Measurements from ENCODE around the gene ADD2. TPM values are rescaled to one million over a fixed set of nuclear protein-coding genes. Genes with fewer than 3 reads are reported as not detected.

Gene ADD2
- total and polyA plus RNA-seq, 4 donors: 0.08 to 156 (median 0.16) TPM; not detected in 1

DNA sequence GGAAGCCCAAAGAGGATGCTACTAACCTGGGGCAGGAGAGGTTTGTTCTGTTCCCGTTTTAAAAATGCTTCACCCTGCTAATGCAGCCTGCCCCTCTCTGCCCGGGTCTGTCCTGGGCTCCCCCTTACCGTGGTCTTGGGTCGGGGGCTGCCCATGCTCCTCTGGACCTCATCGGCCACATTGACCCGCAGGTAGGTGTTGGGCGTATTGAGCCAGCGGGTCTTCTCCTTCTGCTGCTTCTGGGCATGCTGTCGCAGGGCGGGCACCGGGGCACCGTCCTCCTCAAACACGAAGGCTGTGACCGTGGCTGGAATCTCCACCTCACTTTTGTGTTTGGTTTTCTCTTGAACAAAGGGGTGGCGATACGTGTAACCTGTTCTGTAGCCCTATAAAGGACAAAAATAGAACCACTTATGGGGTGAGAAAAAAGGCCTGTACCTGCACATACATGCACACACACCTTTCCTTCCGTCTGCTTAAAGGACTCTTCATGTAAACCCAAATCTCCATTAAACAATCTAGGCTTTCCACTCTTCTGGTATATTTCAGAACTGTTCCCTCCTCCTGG is 89.3 kb downstream of the ADD2 start:
- no peak for DNase-seq (ENCODE audit: low spot score)
- Histone ChIP-seq H3K36me3 (ENCODE audit: control insufficient read depth in 4 of 4, insufficient read depth in 3 of 4, low read depth in 1 of 4, low read length in 3 of 4) (no peaks in the 10 kb centered on the region), H3K9me3 (ENCODE audit: control insufficient read depth in 4 of 4, low read length in 3 of 4) (no peaks in the 10 kb centered on the region), H3K9ac (ENCODE audit: low read depth in 1 of 2, low read length in 2 of 2) (no peak overlapping the region), H3K27me3 (ENCODE audit: control insufficient read depth in 4 of 4, insufficient read depth in 4 of 4, low read length in 3 of 4) (no peaks in the 10 kb centered on the region), H3K4me3 (ENCODE audit: low read depth in 1 of 3, low read length in 3 of 3) (no peak overlapping the region), H3K27ac (ENCODE audit: low read depth in 1 of 2, low read length in 2 of 2) (no peak overlapping the region), H3K4me1 (ENCODE audit: control insufficient read depth in 4 of 4, insufficient read depth in 4 of 4, low read length in 3 of 4) (no peaks in the 10 kb centered on the region)
- WGBS: 93% methylated on average over 17 of the region's 17 CpGs
- TF ChIP-seq EGR1 (IDR thresholded peaks at IDR 0.05; ENCODE audit: low read depth in 2 of 2): no peak

DNA sequence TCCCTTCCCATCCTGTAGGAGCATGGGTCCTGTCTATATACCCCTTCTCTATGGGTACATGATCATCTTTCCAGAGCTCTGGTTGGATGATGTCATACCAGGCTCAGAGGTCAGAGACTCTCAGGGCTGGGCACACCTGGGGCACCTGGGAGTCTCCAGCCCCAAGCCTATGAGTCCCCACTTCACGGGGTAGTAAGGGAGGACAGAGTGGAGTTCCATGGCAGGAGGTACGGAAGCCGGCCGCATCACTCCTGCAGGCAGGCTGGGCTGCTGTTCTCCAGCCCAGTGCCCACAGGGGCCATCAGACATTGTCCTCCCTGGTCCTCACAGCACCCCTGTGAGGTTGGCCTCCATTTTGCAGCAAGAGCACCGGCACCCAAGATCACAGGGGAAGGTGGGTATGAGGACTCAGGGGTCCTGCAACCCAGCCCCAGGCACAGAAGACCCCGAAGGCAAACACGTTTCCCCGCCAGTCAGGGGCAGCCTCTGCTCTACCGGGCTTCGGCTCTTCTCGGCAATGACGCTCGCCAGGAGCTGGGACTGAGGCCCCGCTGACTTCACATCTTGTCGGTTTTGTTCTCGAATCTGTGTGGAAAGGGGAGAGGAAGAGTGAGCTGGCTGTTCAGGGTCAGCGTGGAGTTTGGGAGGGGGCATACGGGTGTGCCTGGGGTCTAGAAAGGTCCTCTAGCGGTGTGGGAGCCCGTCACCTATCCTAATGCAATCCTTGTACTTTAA is 91.5 kb downstream of the ADD2 start:
- no peak for DNase-seq (ENCODE audit: low spot score)
- no peaks in the 10 kb centered on the region for H3K4me1 ChIP-seq (ENCODE audit: control insufficient read depth in 4 of 4, insufficient read depth in 4 of 4, low read length in 3 of 4)
- TF ChIP-seq RAD21 (IDR thresholded peaks at IDR 0.05): no peak
- TF ChIP-seq HNF4G (IDR thresholded peaks at IDR 0.05): no peak
- no peak for TF ChIP-seq FOXA2 (IDR thresholded peaks at IDR 0.05)
- TF ChIP-seq, protein P1, sequence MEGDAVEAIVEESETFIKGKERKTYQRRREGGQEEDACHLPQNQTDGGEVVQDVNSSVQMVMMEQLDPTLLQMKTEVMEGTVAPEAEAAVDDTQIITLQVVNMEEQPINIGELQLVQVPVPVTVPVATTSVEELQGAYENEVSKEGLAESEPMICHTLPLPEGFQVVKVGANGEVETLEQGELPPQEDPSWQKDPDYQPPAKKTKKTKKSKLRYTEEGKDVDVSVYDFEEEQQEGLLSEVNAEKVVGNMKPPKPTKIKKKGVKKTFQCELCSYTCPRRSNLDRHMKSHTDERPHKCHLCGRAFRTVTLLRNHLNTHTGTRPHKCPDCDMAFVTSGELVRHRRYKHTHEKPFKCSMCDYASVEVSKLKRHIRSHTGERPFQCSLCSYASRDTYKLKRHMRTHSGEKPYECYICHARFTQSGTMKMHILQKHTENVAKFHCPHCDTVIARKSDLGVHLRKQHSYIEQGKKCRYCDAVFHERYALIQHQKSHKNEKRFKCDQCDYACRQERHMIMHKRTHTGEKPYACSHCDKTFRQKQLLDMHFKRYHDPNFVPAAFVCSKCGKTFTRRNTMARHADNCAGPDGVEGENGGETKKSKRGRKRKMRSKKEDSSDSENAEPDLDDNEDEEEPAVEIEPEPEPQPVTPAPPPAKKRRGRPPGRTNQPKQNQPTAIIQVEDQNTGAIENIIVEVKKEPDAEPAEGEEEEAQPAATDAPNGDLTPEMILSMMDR (IDR thresholded peaks at IDR 0.05; ENCODE audit: low read depth, low read length, missing input control): no peak
- TF ChIP-seq, protein P2, sequence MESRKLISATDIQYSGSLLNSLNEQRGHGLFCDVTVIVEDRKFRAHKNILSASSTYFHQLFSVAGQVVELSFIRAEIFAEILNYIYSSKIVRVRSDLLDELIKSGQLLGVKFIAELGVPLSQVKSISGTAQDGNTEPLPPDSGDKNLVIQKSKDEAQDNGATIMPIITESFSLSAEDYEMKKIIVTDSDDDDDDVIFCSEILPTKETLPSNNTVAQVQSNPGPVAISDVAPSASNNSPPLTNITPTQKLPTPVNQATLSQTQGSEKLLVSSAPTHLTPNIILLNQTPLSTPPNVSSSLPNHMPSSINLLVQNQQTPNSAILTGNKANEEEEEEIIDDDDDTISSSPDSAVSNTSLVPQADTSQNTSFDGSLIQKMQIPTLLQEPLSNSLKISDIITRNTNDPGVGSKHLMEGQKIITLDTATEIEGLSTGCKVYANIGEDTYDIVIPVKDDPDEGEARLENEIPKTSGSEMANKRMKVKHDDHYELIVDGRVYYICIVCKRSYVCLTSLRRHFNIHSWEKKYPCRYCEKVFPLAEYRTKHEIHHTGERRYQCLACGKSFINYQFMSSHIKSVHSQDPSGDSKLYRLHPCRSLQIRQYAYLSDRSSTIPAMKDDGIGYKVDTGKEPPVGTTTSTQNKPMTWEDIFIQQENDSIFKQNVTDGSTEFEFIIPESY (IDR thresholded peaks at IDR 0.05): no peak
- no peak for TF ChIP-seq SP1 (IDR thresholded peaks at IDR 0.05)
- no peak for TF ChIP-seq NR2F2 (IDR thresholded peaks at IDR 0.05)
- TF ChIP-seq JUND (IDR thresholded peaks at IDR 0.05): no peak
- TF ChIP-seq, protein P3, sequence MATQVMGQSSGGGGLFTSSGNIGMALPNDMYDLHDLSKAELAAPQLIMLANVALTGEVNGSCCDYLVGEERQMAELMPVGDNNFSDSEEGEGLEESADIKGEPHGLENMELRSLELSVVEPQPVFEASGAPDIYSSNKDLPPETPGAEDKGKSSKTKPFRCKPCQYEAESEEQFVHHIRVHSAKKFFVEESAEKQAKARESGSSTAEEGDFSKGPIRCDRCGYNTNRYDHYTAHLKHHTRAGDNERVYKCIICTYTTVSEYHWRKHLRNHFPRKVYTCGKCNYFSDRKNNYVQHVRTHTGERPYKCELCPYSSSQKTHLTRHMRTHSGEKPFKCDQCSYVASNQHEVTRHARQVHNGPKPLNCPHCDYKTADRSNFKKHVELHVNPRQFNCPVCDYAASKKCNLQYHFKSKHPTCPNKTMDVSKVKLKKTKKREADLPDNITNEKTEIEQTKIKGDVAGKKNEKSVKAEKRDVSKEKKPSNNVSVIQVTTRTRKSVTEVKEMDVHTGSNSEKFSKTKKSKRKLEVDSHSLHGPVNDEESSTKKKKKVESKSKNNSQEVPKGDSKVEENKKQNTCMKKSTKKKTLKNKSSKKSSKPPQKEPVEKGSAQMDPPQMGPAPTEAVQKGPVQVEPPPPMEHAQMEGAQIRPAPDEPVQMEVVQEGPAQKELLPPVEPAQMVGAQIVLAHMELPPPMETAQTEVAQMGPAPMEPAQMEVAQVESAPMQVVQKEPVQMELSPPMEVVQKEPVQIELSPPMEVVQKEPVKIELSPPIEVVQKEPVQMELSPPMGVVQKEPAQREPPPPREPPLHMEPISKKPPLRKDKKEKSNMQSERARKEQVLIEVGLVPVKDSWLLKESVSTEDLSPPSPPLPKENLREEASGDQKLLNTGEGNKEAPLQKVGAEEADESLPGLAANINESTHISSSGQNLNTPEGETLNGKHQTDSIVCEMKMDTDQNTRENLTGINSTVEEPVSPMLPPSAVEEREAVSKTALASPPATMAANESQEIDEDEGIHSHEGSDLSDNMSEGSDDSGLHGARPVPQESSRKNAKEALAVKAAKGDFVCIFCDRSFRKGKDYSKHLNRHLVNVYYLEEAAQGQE (IDR thresholded peaks at IDR 0.05): no peak
- TF ChIP-seq FOXA1 (IDR thresholded peaks at IDR 0.05): no peak
- TF ChIP-seq, protein P4, sequence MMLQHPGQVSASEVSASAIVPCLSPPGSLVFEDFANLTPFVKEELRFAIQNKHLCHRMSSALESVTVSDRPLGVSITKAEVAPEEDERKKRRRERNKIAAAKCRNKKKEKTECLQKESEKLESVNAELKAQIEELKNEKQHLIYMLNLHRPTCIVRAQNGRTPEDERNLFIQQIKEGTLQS (IDR thresholded peaks at IDR 0.05): no peak
- no peak for TF ChIP-seq EGR1 (IDR thresholded peaks at IDR 0.05; ENCODE audit: low read depth in 2 of 2)
- TF ChIP-seq HNF4A (conservative IDR thresholded peaks at IDR 0.05): no peak
- no peak for TF ChIP-seq YY1 (IDR thresholded peaks at IDR 0.05)
- no peak for TF ChIP-seq GABPA (IDR thresholded peaks at IDR 0.05 in 1 of 2, conservative IDR thresholded peaks at IDR 0.05 in 1 of 2)
- no peak for TF ChIP-seq TAF1 (conservative IDR thresholded peaks at IDR 0.05)
- no peak for TF ChIP-seq RXRA (IDR thresholded peaks at IDR 0.05)
- TF ChIP-seq, protein P5, sequence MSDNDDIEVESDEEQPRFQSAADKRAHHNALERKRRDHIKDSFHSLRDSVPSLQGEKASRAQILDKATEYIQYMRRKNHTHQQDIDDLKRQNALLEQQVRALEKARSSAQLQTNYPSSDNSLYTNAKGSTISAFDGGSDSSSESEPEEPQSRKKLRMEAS (IDR thresholded peaks at IDR 0.05): no peak
- 94% methylated on average over 20 of the region's 20 CpGs for WGBS
- H3K9me3 ChIP-seq (ENCODE audit: control insufficient read depth in 4 of 4, low read length in 3 of 4): no peaks in the 10 kb centered on the region
- no peak overlapping the region for H3K9ac ChIP-seq (ENCODE audit: low read depth in 1 of 2, low read length in 2 of 2)
- H3K4me3 ChIP-seq (ENCODE audit: low read depth in 1 of 3, low read length in 3 of 3): no peak overlapping the region
- H3K27ac ChIP-seq (ENCODE audit: low read depth in 1 of 2, low read length in 2 of 2): no peak overlapping the region
- H3K27me3 ChIP-seq (ENCODE audit: control insufficient read depth in 4 of 4, insufficient read depth in 4 of 4, low read length in 3 of 4): no peaks in the 10 kb centered on the region
- H3K36me3 ChIP-seq (ENCODE audit: control insufficient read depth in 4 of 4, insufficient read depth in 3 of 4, low read depth in 1 of 4, low read length in 3 of 4): no peaks in the 10 kb centered on the region

All from liver (tissue), 9 donors.